Neuronal stem cell (in vitro differentiated cells): ENCODE results near the gene MEGF6.

Experiments
- DNase-seq: peaks from one replicate; pipeline ENCODE4 v3.0.0-alpha.2; 2013; ENCODE audit warnings: low spot score
- H2AFZ ChIP-seq: one replicate; pipeline ENCODE4 v1.6.1; 2013; ENCODE audit warnings: mild to moderate bottlenecking, low read length, inconsistent platforms
- H2AK5ac ChIP-seq: 2 replicates; pipeline ENCODE4 v1.6.1; 2013; ENCODE audit warnings: low read depth, mild to moderate bottlenecking, inconsistent platforms, low read length, moderate library complexity, mixed read lengths
- H2BK120ac ChIP-seq: 2 replicates; pipeline ENCODE4 v1.6.1; 2013; ENCODE audit warnings: low read depth, mild to moderate bottlenecking, inconsistent platforms, low read length, moderate library complexity, mixed read lengths
- H2BK12ac ChIP-seq: one replicate; pipeline ENCODE4 v1.6.1; 2013; ENCODE audit warnings: low read length, inconsistent platforms
- H2BK15ac ChIP-seq: 2 replicates; pipeline ENCODE4 v1.6.1; 2013; ENCODE audit warnings: mild to moderate bottlenecking, low read length, inconsistent platforms, mixed read lengths
- H2BK5ac ChIP-seq: one replicate; pipeline ENCODE4 v1.6.1; 2013; ENCODE audit warnings: inconsistent platforms, mild to moderate bottlenecking, low read length, moderate library complexity
- H3K14ac ChIP-seq: one replicate; pipeline ENCODE4 v1.6.1; 2013; ENCODE audit warnings: low read length, inconsistent platforms
- H3K18ac ChIP-seq: 2 replicates; pipeline ENCODE4 v1.6.1; 2013; ENCODE audit warnings: low read length, inconsistent platforms
- H3K23ac ChIP-seq: 2 replicates; pipeline ENCODE4 v1.6.1; 2013; ENCODE audit warnings: low read depth, mild to moderate bottlenecking, mixed read lengths, low read length, inconsistent platforms; ENCODE audit not compliant: poor library complexity
- H3K27ac ChIP-seq: replicated peaks from 3 replicates; pipeline ENCODE4 v1.5.1; 2013; ENCODE audit warnings: low read length, inconsistent platforms
- H3K27me3 ChIP-seq, 3 experiments: 2 replicates each; pipeline ENCODE4 v1.6.1; 2013; ENCODE audit warnings: low read length in 3 of 3, mild to moderate bottlenecking in 2 of 3, inconsistent platforms in 1 of 3, low read depth in 1 of 3, mixed read lengths in 1 of 3, moderate library complexity in 1 of 3; ENCODE audit not compliant: control insufficient read depth in 3 of 3, insufficient read depth in 3 of 3
- H3K36me3 ChIP-seq, 2 donors: replicated peaks in 1 of 2; 2 replicates each; pipeline ENCODE4 v1.6.1; 2013; ENCODE audit warnings: low read length in 2 of 2; ENCODE audit not compliant: control insufficient read depth in 2 of 2, insufficient read depth in 2 of 2
- H3K4ac ChIP-seq: 2 replicates; pipeline ENCODE4 v1.6.1; 2013; ENCODE audit warnings: inconsistent platforms, mild to moderate bottlenecking, low read length, moderate library complexity
- H3K4me1 ChIP-seq, 2 donors: 1 replicate in 1 of 2; 2 replicates in 1 of 2; pipeline ENCODE4 v1.6.1; 2013; ENCODE audit warnings: low read length in 2 of 2, low read depth in 1 of 2; ENCODE audit not compliant: control insufficient read depth in 2 of 2, insufficient read depth in 1 of 2
- H3K4me2 ChIP-seq: one replicate; pipeline ENCODE4 v1.6.1; 2013; ENCODE audit warnings: mild to moderate bottlenecking, low read length, inconsistent platforms; ENCODE audit not compliant: insufficient read depth, poor library complexity, severe bottlenecking
- H3K4me3 ChIP-seq, 2 donors: 2 replicates each; pipeline ENCODE4 v1.5.1; 2013; ENCODE audit warnings: low read length in 2 of 2, mild to moderate bottlenecking in 2 of 2, inconsistent platforms in 1 of 2, moderate library complexity in 1 of 2
- H3K79me1 ChIP-seq: one replicate; pipeline ENCODE4 v1.6.1; 2013; ENCODE audit warnings: low read depth, mild to moderate bottlenecking, inconsistent platforms, low read length, moderate library complexity
- H3K9ac ChIP-seq: one replicate; pipeline ENCODE4 v1.6.1; 2013; ENCODE audit warnings: mild to moderate bottlenecking, low read depth, low read length, inconsistent platforms; ENCODE audit not compliant: poor library complexity
- H3K9me3 ChIP-seq, 2 donors: replicated peaks in 1 of 2; 2 replicates each; pipeline versions ENCODE3 to v1.6.1; 2013; ENCODE audit warnings: low read length in 2 of 2, mild to moderate bottlenecking in 2 of 2, inconsistent platforms in 1 of 2, low read depth in 1 of 2, mixed read lengths in 1 of 2, moderate library complexity in 1 of 2; ENCODE audit not compliant: control insufficient read depth in 2 of 2, insufficient read depth in 1 of 2
- H4K8ac ChIP-seq: one replicate; pipeline ENCODE4 v1.6.1; 2013; ENCODE audit warnings: low read depth, mild to moderate bottlenecking, inconsistent platforms, low read length, moderate library complexity
- H4K91ac ChIP-seq: one replicate; pipeline ENCODE4 v1.6.1; 2013; ENCODE audit warnings: low read length, low read depth, mild to moderate bottlenecking, inconsistent platforms; ENCODE audit not compliant: poor library complexity
- WGBS, 2 donors: extraction: QIAGEN DNeasy Blood & Tissue Kit; methylation state at CpG; one replicate each; pipeline ENCODE4 v1.1.7; 2013; ENCODE audit warnings: missing lambda C conversion rate in 2 of 2, mixed read lengths in 1 of 2; ENCODE audit not compliant: insufficient read length in 2 of 2, insufficient replicate concordance in 1 of 2; ENCODE audit errors: extremely low coverage in 2 of 2; 5-methylcytosine and 5-hydroxymethylcytosine counted together

The MEGF6 gene

GRCh38 chr1:3494321-3495308 lies 116.7 kb downstream of the MEGF6 start:
- Histone ChIP-seq H3K79me1 (peaks cover 8% of the 10 kb centered on the region), H4K8ac (no peak overlapping the region), H3K36me3 (peaks cover 0 to 3% of the 10 kb centered on the region in 2 donors), H3K4me3 (no peak overlapping the region), H2BK15ac (no peak overlapping the region), H3K23ac (no peak overlapping the region), H2BK12ac (no peak overlapping the region), H3K4ac (no peak overlapping the region), H2BK120ac (no peak overlapping the region), H3K4me2 (no peak overlapping the region), H3K9ac (peak overlapping the region; percentile 50), H4K91ac (no peak overlapping the region), H2AFZ (no peak overlapping the region), H3K4me1 (peaks cover 4 to 6% of the 10 kb centered on the region in 2 donors), H2AK5ac (peak overlapping the region; percentile 46), H3K9me3 (no peaks in the 10 kb centered on the region), H2BK5ac (peak overlapping the region; percentile 39), H3K14ac (peak overlapping the region; percentile 71), H3K27ac (no peak overlapping the region), H3K18ac (peak overlapping the region; percentile 57), H3K27me3 (no peaks in the 10 kb centered on the region)
- no CpG with 5 or more reads among the region's 34 CpGs for WGBS, 2 donors
- no peak for DNase-seq

DNA sequence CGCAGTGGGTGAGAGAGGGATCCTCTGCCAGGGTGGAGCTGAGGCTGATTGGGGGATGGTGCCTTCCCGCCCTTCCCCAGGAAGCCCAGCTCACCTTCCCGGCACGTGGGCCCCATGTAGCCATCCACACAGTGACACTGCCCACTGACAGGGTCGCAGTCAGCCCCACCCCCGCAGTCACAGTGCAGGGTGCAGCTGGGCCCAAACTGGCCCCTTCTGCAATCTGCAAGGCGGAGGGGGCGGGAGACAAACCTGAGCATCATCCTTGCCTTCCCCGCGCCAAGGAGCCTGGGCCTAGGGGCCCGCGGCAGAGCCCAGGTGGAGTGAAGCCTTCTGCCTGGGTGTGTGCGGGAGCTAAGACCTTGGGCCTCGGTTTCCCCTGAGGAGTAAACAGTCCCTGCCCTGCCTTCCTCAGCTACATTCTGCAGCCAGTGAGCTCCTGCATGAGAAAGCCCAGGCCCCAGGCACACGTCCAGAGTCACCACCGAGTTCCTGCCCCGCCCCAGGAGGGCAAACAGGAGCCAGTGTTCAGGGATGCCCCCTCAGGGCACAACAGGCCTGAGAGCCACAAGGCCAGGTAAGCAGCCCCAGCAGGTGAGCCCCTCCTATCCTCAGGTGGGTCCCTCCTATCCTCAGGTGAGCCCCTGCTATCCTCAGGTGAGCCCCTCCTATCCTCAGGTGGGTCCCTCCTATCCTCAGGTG lies 118.6 kb downstream of the MEGF6 start:
- Histone ChIP-seq H3K4me3 (no peak overlapping the region), H3K14ac (no peak overlapping the region), H3K36me3 (peaks cover 4 to 6% of the 10 kb centered on the region in 2 donors), H2BK5ac (no peak overlapping the region), H3K9ac (peak overlapping the region; percentile 38), H3K4me2 (no peak overlapping the region), H2AK5ac (peak overlapping the region; percentile 24), H2BK120ac (no peak overlapping the region), H3K4me1 (peaks cover 4% of the 10 kb centered on the region in 2 donors), H3K4ac (no peak overlapping the region), H3K18ac (peak overlapping the region; percentile 57), H4K91ac (no peak overlapping the region), H4K8ac (no peak overlapping the region), H3K79me1 (peaks cover 8% of the 10 kb centered on the region), H2BK12ac (no peak overlapping the region), H3K27me3 (no peaks in the 10 kb centered on the region), H3K23ac (peak overlapping the region; percentile 65), H3K27ac (no peak overlapping the region), H2AFZ (no peak overlapping the region), H2BK15ac (no peak overlapping the region), H3K9me3 (peaks cover 8 to 9% of the 10 kb centered on the region in 2 donors)
- no peak for DNase-seq
- WGBS, 2 donors, result no CpG with 5 or more reads among the region's 17 CpGs

- H3K36me3 ChIP-seq, result peaks cover 4 to 6% of the 10 kb centered on the region in 2 donors
- H2BK5ac ChIP-seq, result no peak overlapping the region
- peak overlapping the region; percentile 94 for H3K14ac ChIP-seq
- peak overlapping the region; percentile 94 for H3K18ac ChIP-seq
- no CpG with 5 or more reads among the region's 41 CpGs for WGBS, 2 donors
- no peak overlapping the region for H4K91ac ChIP-seq
- no peaks in the 10 kb centered on the region for H3K27me3 ChIP-seq
- peak; percentile 69 for DNase-seq
- H2BK120ac ChIP-seq, result peak overlapping the region; percentile 67
- peak overlapping the region; percentile 83 for H2AFZ ChIP-seq
- peak overlapping the region in 1 of 2 donors; percentile 27 for H3K4me3 ChIP-seq
- H4K8ac ChIP-seq, result peak overlapping the region; percentile 98
- peak overlapping the region; percentile 84 for H2BK12ac ChIP-seq
- H3K23ac ChIP-seq, result peak overlapping the region; percentile 98
- no peak overlapping the region for H3K27ac ChIP-seq
- H2AK5ac ChIP-seq, result peak overlapping the region; percentile 74
- peak overlapping the region; percentile 98 for H3K4ac ChIP-seq
- peaks cover 8% of the 10 kb centered on the region for H3K79me1 ChIP-seq
- H2BK15ac ChIP-seq, result peak overlapping the region; percentile 98
- peak overlapping the region; percentile 43 for H3K4me2 ChIP-seq
- peaks cover 4% of the 10 kb centered on the region in 2 donors for H3K4me1 ChIP-seq
- H3K9ac ChIP-seq, result peak overlapping the region; percentile 81
- peaks cover 8 to 15% of the 10 kb centered on the region in 2 donors for H3K9me3 ChIP-seq
Measured at GRCh38 chr1:3491291-3492246, 119.7 kb downstream of the MEGF6 start.
